Nephron progenitor cell (in vitro differentiated cells): ENCODE results near the gene PDE4B.
A peak's percentile ranks its signal among the peaks of the same experiment; 100 is the strongest.

Source experiments
- DNase-seq: peaks from one replicate; pipeline ENCODE4 v3.0.0; 2021
- H3K27ac Mint-ChIP-seq: 2 replicates; pipeline ENCODE4 v1.8.0; 2021; ENCODE audit warnings: mild to moderate bottlenecking, moderate library complexity, mixed read lengths
- H3K27me3 Mint-ChIP-seq: 2 replicates; pipeline ENCODE4 v1.8.0; 2021; ENCODE audit warnings: mild to moderate bottlenecking, low read depth, mixed read lengths; ENCODE audit not compliant: poor library complexity
- H3K36me3 Mint-ChIP-seq: 2 replicates; pipeline ENCODE4 v1.8.0; 2021; ENCODE audit warnings: low read depth, mixed read lengths
- H3K4me1 Mint-ChIP-seq: 2 replicates; pipeline ENCODE4 v1.8.0; 2021; ENCODE audit warnings: mixed read lengths
- H3K4me3 Mint-ChIP-seq: 2 replicates; pipeline ENCODE4 v1.8.0; 2021; ENCODE audit warnings: mild to moderate bottlenecking, moderate library complexity, mixed read lengths
- H3K9me3 Mint-ChIP-seq: 2 replicates; pipeline ENCODE4 v1.8.0; 2021; ENCODE audit warnings: mild to moderate bottlenecking, moderate library complexity, mixed read lengths
- TF ChIP-seq, protein P1 (sequence below): fragments of 200-600 bp; sonication (generic); IDR thresholded peaks from 2 replicates; pipeline ENCODE4 v1.5.0; 2021; ENCODE audit warnings: antibody characterized with exemption

PDE4B gene

DNA sequence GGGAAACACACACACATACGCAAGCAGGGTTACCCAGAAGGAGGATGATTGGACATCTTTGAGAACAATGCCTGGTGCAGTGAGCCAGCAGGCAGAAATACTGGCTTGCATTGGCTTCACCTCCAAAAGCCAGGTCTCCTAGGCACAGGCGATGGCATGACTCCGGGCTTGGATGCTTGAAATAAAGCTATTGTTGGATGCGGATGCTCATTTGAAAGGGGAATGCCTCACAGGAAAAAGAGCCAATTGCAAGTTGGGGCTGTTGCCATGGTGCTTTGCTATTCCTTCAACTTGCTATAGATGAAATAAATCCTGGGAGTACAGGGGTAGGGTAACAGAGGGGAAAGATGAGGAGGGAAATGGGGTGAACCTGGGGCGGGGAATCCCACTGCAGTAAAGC is 560.6 kb downstream of the PDE4B start:
- Mint-ChIP-seq H3K27ac (no peak overlapping the region), H3K36me3 (no peaks in the 10 kb centered on the region), H3K4me1 (peaks cover 76% of the 10 kb centered on the region), H3K27me3 (no peaks in the 10 kb centered on the region), H3K9me3 (no peaks in the 10 kb centered on the region), H3K4me3 (peak overlapping the region; percentile 67)
- DNase-seq, result no peak
- TF ChIP-seq, protein P1, sequence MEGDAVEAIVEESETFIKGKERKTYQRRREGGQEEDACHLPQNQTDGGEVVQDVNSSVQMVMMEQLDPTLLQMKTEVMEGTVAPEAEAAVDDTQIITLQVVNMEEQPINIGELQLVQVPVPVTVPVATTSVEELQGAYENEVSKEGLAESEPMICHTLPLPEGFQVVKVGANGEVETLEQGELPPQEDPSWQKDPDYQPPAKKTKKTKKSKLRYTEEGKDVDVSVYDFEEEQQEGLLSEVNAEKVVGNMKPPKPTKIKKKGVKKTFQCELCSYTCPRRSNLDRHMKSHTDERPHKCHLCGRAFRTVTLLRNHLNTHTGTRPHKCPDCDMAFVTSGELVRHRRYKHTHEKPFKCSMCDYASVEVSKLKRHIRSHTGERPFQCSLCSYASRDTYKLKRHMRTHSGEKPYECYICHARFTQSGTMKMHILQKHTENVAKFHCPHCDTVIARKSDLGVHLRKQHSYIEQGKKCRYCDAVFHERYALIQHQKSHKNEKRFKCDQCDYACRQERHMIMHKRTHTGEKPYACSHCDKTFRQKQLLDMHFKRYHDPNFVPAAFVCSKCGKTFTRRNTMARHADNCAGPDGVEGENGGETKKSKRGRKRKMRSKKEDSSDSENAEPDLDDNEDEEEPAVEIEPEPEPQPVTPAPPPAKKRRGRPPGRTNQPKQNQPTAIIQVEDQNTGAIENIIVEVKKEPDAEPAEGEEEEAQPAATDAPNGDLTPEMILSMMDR, result no peak

DNA sequence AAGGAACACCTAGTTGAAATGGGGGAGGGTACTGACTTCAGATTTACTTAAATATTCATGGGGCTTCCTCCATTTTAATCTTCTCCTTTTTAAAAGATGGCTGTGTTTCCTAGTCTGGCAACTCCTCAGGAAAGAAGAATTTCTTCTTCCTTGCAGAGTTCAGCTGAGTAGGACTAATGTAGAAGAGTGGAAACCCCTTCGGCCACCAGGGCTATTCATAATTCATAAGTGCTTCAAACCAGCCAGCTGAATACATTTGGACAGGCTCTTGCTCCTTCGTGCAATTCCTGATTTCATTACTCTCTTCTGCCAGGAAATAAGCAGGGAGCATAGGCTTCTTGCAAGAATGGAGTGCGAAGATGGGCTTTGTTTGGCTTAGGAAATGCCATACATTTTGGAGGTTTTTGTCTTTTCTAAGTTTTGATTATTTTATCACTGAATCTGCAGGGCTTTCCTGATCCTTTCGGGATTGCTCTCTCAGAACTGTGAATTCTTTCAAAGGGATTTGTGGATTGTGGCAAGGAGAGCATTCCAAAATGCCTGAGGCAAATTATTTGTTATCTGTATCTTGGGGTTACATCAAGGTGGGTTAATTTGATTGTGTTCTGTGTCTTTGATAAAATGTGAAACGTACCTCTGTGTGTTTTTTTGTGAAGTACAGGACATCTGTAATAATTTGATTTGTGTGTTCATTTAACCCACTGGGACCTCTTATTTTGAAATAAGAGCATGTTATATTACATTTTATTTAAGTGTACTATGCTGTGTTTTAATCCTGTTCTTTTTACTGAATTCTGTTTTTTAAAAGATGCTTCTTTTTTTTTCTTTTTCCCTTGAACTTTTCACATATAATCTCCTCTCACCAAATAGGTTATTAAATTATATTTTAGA is 561.9 kb downstream of the PDE4B start:
- Mint-ChIP-seq H3K4me3 (peak overlapping the region; percentile 59), H3K27me3 (no peaks in the 10 kb centered on the region), H3K27ac (no peak overlapping the region), H3K36me3 (no peaks in the 10 kb centered on the region), H3K9me3 (no peaks in the 10 kb centered on the region), H3K4me1 (peaks cover 87% of the 10 kb centered on the region)
- TF ChIP-seq, protein P1, result no peak
- no peak for DNase-seq

DNA sequence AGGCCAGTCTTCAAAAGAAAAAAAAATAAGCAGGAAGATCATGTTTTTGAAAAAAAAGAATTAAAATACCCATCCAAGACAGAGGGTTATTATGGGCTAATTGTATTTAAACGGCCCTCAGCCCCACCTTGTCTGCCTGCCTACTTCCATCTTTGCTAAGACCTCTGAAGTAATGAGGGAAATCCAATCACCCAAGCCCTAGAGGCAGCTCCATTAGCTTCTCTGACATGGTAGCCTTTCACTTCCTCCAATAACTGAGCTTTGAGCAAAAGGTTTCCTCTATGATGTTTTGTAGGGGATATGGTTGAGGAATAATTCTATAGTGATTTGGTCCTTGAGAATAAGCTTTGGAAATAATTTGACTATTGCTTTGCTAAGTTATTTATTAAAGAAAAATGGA is 563.1 kb downstream of the PDE4B start:
- H3K4me1 Mint-ChIP-seq, result peaks cover 88% of the 10 kb centered on the region
- no peak overlapping the region for H3K27ac Mint-ChIP-seq
- DNase-seq, result no peak
- H3K36me3 Mint-ChIP-seq, result no peaks in the 10 kb centered on the region
- no peaks in the 10 kb centered on the region for H3K9me3 Mint-ChIP-seq
- no peaks in the 10 kb centered on the region for H3K27me3 Mint-ChIP-seq
- TF ChIP-seq, protein P1, result no peak
- no peak overlapping the region for H3K4me3 Mint-ChIP-seq

DNA sequence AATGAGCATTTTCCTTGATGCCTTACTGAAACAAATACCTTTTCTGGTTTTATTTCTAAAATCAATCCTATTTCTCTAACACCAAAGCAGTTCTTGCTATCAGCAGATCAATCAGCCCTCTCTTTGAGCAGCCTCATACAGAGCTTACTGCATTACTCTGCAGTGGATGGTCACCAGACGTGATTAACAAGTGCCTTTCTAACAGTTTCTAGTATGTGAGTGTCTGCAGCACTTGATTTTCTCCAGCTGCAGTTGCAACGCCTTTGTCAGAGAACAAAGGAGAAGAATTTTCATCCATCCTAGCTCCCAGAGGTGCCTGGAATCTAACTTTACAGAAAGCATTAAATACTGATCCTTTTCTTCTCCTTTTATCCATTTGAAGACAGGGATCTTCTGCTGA is 563.9 kb downstream of the PDE4B start:
- no peak overlapping the region for H3K4me3 Mint-ChIP-seq
- peaks cover 83% of the 10 kb centered on the region for H3K4me1 Mint-ChIP-seq
- no peak overlapping the region for H3K27ac Mint-ChIP-seq
- TF ChIP-seq, protein P1, result no peak
- no peaks in the 10 kb centered on the region for H3K27me3 Mint-ChIP-seq
- H3K9me3 Mint-ChIP-seq, result no peaks in the 10 kb centered on the region
- H3K36me3 Mint-ChIP-seq, result peaks cover under 1% of the 10 kb centered on the region
- no peak for DNase-seq

DNA sequence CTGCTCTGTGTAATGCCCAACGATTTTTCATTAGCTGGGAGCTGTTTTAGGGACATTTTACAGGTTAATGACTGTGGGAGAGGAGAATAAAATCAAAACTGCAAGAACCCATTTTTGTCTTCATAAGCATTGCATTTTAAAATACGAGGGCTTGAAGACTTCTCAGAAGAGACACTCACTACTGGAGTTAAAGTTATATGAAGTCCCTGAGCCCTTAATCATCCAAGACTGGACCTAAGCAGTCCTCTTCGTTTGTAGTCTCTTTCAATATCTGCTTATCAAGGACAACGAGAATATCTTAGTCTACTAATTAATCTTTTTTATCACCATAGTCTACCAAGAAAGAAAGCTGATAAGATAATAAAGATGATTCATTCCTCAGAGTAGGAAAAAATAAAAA is 564.3 kb downstream of the PDE4B start:
- no peak for DNase-seq
- Mint-ChIP-seq H3K9me3 (no peaks in the 10 kb centered on the region), H3K36me3 (peaks cover 5% of the 10 kb centered on the region), H3K4me1 (peaks cover 79% of the 10 kb centered on the region), H3K4me3 (no peak overlapping the region), H3K27ac (no peak overlapping the region), H3K27me3 (no peaks in the 10 kb centered on the region)
- TF ChIP-seq, protein P1, result no peak
